Mucosa of gallbladder (tissue), 1 donor: ENCODE results near the gene FBN2. TPM values are rescaled to one million over a fixed set of nuclear protein-coding genes. Genes with fewer than 3 reads are reported as not detected.
"Not testable (repeated sequence)": the region's sequence is repeated elsewhere in the genome, so short reads cannot be mapped to it uniquely, and the experiment has no call there.

Experiments used
- DNase-seq: peaks from one replicate; pipeline ENCODE4 v3.0.0-alpha.2; 2020; ENCODE audit warnings: low spot score
- total RNA-seq: library from RNA; stranded (reverse); gene quantifications from one replicate; pipeline ENCODE4 v1.2.1, GENCODE V29; 2021
- donor health status: DM: no; HTN: no; CAD: no.

Gene FBN2
- total RNA-seq, 1 donor from 2014 or later = 3.5 TPM

- DNase-seq = no peak
Measured at GRCh38 chr5:128426090-128426534, 111.9 kb downstream of the FBN2 start.

DNA sequence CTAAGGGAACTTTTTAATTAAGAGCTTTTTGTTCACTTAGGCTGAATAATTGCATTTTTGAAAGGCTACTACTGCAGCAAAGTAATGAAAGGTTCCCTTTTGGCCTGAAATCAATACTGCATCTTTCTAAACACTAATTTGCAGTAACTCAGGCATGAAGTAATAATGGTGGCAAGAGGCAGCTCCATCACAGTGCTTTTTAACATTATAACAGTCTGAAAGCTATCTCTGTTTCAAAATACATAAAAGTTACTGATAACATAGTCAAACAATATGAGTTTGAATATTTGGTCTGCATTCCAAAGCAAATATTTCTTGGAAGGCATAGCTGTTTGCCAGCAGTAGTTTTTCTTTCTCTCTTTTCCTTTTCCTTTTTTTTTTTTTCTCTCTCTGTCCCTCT is 113.4 kb downstream of the FBN2 start:
- no peak for DNase-seq

GRCh38 chr5:128422612-128423011 is 115.4 kb downstream of the FBN2 start:
- no peak for DNase-seq

GRCh38 chr5:128414469-128414868 is 123.6 kb downstream of the FBN2 start:
- DNase-seq = no peak

- no peak for DNase-seq
Measured at GRCh38 chr5:128413356-128413755, 124.7 kb downstream of the FBN2 start.

DNA sequence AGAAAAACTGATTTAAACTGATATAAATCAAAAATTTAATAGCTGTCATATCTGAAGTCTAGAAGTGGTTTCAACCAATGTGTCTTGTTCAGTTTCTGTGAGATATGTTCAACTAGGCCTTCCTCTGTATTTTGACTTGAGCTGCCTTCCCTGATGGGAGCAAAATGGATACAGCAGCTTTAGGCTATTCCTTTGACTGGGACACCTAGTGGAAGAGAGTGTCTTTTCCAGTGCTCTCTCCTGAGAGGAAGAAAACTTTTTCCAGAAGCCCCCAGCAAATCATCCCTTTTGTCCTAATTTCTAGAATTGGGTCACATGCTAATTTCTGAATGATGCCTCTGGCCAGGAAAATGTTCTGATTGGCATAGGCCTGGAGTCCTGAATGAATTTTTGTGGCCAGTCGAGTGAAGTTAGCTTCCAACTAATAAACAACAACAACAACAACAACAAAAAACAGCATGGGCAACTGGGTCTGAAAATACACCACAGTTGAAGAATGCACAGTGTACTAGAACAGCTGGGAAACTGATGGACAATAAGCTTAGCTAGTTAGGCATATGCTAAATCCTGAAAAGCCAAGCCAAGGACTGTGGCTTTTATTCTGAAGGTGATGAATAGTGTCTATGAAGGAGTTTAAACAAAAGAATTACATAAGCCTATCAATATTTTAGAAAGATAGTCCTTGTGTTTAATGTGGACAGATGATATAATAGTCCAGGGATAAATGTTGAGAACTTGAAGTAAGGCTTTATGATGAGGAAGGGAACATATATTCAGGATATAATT is 125.7 kb downstream of the FBN2 start:
- no peak for DNase-seq

DNA sequence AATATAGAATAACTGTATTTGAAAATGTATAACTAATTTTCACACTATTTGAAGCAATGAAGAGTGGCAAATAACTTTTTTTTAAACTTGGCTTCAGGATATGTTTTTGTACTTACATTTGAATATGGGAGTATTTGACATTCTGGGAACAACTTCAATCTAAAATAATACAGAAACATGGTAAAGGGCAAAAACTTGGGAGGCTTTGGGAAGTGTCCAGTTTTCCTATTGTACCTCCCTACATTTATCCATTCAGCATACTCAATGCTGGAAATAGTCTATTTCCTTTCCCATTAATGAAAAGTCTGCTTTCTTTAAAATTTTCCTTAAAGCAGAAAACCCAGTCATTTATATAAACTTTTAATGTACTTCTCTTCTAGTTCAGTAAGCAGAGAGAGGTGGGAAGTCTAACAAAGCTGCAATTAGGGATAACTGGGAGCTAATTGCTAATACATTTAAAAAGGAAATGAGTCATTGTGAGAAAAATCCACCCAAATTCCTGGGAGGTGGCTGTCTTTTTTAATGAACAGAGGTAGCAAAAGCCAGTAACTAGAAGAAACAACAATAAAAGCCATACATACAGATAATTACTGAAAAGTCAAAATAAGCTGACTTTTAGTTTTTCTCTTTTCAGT is 128.8 kb downstream of the FBN2 start:
- no peak for DNase-seq

DNA sequence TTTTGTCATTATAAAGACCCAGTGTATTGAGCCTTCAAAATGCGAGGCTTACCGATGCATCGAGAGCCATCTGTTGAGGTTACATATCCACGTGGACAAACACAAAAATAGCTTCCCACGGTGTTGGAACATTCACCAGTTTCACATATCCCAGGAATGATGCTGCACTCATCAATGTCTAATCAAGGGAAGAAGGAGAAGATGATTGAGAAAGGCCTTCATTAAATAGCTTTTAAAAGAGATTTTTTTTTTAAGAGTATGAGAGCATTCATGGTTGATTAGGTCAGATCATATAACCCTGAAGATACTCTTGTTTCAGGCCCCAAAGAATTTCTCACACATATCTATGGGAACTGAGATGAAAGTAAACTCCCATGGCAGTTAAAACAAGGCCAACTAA is 129.4 kb downstream of the FBN2 start:
- DNase-seq = no peak

DNA sequence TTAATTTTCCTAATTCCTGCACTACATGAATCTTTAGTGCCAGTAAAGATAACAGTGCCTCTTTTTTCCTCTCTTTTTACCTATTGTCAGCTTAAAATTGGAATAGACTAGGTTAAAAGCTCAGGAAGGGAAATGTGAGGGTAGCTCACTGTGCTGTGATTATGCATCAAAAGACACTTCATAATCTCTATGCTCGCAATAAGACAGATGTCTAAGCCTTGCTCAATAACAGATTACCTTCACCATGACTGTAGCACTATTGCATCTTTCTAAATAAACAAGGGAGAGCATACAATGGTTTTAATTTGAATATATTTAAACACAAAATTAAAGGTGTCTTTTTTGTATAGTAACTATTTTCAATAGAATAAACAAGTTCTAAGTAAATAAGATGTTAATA is 130.1 kb downstream of the FBN2 start:
- no peak for DNase-seq

- DNase-seq = no peak
Measured at GRCh38 chr5:128406803-128407202, 131.2 kb downstream of the FBN2 start.

- no peak for DNase-seq
Measured at GRCh38 chr5:128405159-128405558, 132.9 kb downstream of the FBN2 start.

GRCh38 chr5:128403333-128403732 is 134.7 kb downstream of the FBN2 start:
- DNase-seq = no peak

DNA sequence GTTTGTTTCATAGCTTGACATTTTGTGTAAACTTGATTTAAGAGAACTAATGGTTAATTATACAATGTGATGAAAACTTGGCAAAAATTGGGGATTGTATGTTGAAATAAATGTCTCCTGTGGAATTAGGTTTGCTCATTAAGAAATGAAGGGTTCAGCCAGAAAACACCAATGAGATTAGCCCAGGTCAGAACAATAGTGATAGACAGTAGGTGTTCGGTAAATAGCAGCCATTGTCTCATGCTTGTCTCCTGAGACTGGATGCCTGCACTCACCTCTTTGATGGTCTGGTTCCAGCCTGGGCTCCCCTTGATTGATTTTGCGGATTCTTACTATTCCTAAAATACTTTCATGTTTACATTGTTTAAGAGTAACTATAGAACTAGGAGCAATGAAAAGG is 135.5 kb downstream of the FBN2 start:
- no peak for DNase-seq

DNA sequence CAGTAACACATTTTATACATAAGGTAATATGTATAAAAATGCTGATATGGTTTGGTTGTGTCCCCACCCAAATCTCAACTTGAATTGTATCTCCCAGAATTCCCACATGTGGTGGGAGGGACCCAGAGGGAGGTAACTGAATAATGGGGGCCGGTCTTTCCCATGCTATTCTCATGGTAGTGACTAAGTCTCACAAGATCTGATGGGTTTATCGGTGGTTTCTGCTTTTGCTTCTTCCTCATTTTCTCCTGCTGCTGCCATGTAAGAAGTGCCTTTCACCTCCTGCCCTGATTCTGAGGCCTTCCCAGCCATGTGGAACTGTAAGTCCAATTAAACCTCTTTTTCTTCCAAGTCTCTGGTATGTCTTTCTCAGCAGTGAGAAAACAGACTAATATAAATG is 137.3 kb downstream of the FBN2 start:
- not testable (repeated sequence) for DNase-seq

DNA sequence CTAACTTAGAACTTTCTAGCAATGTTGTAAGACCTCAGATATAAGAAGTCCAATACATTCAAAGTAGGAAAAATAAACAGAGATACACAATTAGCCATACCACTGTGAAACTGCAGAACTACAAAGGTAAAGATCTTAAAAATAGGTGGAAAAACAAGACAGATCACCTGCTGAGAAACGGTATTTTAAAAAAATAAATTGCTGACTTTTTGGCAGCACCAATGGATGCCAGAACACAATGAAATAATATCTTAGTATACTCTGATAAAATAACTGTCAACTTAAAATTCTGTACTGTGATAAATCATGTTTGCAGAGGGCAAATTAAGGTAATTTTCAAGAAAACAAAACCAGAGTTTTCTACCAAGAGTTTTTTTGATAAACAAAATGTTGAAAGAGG is 138.9 kb downstream of the FBN2 start:
- no peak for DNase-seq

DNA sequence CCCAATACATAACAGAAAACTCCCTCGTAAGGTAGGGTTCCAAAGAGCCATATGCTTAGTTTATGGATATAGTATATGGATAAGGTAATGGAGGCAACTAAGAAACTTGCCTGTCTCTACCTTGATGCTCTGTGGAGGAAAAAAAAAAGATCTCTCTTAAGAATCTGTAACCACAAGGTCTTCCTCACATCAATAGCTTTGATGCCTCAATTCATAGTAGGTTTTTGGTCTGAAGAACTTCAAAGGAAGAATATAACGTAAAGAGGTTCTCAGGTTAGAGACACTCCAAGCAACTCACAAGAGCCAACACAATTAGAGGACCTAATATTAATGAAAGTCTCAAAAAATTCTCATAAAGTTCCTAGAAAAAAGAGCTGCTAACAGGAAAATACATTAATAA is 140.2 kb downstream of the FBN2 start:
- DNase-seq = no peak

DNA sequence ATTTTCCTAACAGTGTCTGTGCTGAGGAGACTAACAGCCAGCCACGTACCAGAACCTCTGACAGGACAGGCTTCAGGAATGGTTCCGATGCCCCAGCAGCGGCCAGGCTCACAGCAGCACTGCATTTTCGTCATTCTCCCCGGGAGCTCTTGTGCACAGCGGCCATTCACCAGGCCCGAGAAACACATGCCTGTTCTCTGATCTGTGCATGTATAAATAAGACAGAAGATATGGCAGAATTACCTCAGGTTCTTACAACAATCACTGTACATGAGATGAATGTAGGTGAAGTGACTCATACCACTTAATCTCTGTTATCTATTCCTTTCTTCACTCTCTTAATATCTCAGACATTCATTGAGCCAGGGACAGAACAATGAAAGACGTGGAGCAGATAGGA is 143.0 kb downstream of the FBN2 start:
- no peak for DNase-seq

- no peak for DNase-seq
Measured at GRCh38 chr5:128384068-128384467, 154.0 kb downstream of the FBN2 start.

DNA sequence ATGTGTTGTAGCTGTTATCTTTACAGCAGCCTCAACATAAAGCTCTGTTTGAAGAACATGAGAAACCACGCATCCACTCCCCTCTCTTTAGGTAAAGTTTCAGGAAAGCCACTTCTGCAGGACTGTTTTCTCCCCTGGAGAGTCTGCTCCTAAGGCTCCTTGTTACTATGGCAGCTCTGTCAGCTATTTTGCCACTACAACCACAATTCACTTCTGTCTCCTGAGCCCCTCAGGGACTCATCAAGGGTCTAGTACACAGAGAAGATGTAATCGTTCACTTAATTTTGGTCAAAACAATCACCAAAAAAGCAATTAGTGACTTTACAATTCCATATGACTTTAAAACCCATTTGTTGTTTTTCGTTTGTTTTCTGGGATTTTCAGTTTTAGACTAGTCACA is 157.7 kb downstream of the FBN2 start:
- DNase-seq = no peak

DNA sequence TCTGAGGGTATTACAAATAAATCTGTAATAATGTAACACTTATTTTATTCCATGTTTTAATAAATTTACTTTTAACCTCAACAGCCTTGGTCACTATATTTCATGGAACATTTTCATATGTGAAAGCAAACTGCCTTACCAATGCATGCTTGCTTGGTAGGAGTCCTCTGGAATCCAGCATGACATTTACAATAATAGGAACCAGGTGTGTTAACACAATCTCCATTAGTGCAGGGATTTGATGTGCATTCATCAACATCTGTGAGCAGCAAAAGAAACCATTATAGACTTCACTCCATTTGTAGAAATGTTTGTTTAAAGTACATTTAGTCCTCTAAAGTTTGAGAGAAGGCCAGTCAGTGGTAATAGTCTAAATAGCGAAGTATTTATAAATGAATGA is 159.4 kb downstream of the FBN2 start:
- DNase-seq = no peak

DNA sequence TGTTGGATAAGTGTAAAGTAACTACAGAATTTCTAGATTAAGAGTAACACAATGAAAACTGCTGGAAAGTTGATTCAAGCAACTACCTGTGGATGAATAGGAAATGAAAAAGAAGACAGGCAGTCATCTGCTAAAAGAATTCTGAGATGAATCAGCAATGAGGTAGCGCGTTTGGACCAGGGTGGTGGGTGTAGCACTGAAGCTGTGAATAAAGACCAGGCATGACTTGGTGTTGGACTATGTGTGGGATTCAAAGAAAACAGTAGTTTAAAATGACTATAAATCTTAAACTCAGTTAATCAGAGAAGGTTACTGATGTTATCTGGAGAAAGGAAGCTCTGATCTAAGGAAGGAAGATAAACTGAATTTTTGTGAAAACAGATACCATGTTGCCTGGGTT is 159.8 kb downstream of the FBN2 start:
- no peak for DNase-seq

GRCh38 chr5:128376577-128376976 is 161.5 kb downstream of the FBN2 start:
- DNase-seq = no peak

DNA sequence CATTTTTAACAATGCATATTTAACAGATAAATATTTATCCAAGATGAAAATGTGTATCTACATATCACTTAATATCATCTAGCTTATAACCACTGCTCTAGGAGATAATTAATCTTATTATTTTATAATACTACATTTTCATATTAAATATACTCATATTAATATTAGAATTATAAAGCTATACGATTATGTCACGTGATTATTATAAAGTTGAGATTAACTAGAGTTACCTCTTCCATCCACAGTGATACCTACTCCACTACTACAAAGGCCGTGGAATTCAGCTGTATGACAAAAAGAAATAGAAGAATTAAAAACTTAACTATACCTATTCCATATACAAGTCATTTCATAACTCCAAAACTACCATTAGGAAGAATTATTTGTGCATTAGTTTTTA is 171.9 kb downstream of the FBN2 start:
- no peak for DNase-seq

GRCh38 chr5:128362370-128362769 is 175.7 kb downstream of the FBN2 start:
- DNase-seq = no peak
